Measurements from ENCODE around the gene C5AR2. TPM values are rescaled to one million over a fixed set of nuclear protein-coding genes. Genes with fewer than 3 reads are reported as not detected.
A peak's percentile ranks its signal among the peaks of the same experiment; 100 is the strongest.

Gene C5AR2
- total RNA-seq, 1 donor from 2014 or later = not detected

DNA sequence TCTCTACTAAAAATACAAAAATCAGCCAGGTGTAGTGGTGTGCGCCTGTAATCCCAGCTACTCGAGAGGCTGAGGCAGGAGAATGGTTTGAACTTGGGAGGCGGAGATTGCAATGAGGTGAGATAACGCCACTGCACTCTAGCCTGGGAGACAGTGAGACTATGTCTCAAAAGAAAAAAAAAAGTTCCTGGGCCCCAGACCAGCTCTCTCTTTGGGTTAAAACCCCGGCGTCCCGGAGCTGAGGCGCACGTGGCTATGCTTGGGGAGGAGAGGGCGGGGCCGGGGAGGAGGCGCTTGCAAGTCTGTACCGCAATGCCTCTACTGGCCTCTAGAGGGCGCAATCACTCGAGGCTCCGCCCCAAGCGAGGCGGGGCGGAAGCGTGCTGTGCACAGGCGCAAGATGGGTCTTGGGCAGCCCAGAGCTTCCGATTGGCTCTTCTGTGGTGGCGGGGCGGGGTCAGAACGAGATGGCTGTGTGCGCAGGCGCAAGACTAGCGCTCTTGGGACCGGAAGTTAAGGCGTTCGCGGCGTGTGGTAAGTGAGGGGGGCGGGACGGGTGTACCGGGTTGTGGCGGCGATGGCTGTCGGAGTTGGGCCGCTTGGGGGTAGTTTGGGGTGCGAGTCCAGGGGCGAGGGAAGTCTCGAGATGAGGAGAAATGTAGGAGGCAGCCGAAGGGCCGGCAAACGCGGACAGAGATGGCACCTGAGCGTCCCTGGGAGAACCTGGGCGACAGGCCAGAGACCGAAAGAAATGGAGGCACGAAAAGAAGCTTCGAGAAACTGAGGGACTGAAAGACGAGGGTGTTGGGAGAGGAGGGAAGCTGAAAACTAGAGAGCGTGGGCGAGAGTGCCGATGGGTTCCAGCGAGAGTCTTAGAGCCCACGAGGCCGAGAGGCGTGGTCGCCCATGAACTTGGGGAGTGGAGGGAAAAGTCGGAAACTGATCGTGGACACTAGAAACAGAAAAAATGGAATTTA, 17.1 kb downstream of the C5AR2 start, which contains the start of gene DHX34:
TSS of gene DHX34 (plus strand) at position 497 of the 977 bp plus-strand sequence. CDS start 3,716 bp downstream, outside the sequence.
- Mint-ChIP-seq H3K27ac (peak within 1 kb of the TSS; percentile 92), H3K27me3 (ENCODE audit: low read depth) (no peaks in the 10 kb centered on the region), H3K9me3 (no peaks in the 10 kb centered on the region), H3K4me1 (peaks cover 21% of the 10 kb centered on the region), H3K36me3 (peaks cover 9% of the 10 kb centered on the region), H3K4me3 (peak within 1 kb of the TSS; percentile 95)
- TF ChIP-seq, protein P1, sequence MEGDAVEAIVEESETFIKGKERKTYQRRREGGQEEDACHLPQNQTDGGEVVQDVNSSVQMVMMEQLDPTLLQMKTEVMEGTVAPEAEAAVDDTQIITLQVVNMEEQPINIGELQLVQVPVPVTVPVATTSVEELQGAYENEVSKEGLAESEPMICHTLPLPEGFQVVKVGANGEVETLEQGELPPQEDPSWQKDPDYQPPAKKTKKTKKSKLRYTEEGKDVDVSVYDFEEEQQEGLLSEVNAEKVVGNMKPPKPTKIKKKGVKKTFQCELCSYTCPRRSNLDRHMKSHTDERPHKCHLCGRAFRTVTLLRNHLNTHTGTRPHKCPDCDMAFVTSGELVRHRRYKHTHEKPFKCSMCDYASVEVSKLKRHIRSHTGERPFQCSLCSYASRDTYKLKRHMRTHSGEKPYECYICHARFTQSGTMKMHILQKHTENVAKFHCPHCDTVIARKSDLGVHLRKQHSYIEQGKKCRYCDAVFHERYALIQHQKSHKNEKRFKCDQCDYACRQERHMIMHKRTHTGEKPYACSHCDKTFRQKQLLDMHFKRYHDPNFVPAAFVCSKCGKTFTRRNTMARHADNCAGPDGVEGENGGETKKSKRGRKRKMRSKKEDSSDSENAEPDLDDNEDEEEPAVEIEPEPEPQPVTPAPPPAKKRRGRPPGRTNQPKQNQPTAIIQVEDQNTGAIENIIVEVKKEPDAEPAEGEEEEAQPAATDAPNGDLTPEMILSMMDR (IDR thresholded peaks at IDR 0.05; ENCODE audit: unreplicated experiment) = peak; percentile 97
- DNase-seq (ENCODE audit: low spot score in 2 of 2, unreplicated experiment in 2 of 2) = peak; percentile 96 to 99

DNA sequence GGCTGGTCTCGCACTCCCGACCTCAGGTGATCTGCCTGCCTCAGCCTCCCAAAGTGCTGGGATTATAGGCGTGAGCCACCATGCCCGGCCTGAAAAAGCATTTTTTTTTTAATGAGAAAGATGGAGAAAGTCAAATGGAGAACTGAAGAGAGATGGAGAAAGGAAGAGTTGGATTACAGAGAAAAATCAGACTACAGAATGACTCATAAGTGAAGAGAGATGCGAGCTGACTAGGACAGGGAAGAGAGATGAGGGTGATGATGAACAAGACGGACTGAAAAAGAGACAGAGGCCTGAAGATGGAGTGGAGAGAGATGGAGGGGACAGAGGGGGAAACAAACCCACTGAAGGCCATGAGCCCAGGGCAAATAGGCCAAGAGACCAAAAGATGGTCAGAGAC, 18.7 kb downstream of the C5AR2 start:
- DNase-seq (ENCODE audit: low spot score in 2 of 2, unreplicated experiment in 2 of 2) = no peak
- H3K4me1 Mint-ChIP-seq = peaks cover 21% of the 10 kb centered on the region
- H3K9me3 Mint-ChIP-seq = no peaks in the 10 kb centered on the region
- TF ChIP-seq, protein P1 (IDR thresholded peaks at IDR 0.05; ENCODE audit: unreplicated experiment) = no peak
- no peaks in the 10 kb centered on the region for H3K27me3 Mint-ChIP-seq (ENCODE audit: low read depth)
- H3K4me3 Mint-ChIP-seq = peak overlapping the region; percentile 52
- H3K27ac Mint-ChIP-seq = peak overlapping the region; percentile 19
- peaks cover 20% of the 10 kb centered on the region for H3K36me3 Mint-ChIP-seq

DNA sequence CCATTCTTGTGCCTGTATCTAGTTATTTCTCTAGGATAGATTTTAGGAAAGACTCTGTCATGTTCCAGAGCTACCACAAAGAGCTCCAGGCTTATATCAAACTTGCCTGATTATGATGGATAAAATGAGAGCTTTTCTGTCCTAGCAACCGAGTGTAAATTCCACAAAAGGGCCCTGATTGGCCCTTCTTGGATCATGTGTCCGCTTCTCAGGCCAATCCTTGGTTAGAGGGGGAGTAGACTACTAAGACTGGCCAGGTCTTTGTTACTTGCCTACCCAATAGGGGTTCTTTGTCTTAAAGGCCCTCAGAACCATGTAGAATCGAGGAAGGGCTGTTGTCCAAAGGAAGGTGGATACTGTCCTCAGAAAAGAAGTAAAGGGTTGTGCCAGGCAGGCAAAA, 19.6 kb downstream of the C5AR2 start:
- Mint-ChIP-seq H3K27ac (no peak overlapping the region), H3K4me3 (peak overlapping the region; percentile 39), H3K4me1 (peaks cover 21% of the 10 kb centered on the region), H3K36me3 (peaks cover 29% of the 10 kb centered on the region), H3K27me3 (ENCODE audit: low read depth) (no peaks in the 10 kb centered on the region), H3K9me3 (no peaks in the 10 kb centered on the region)
- DNase-seq (ENCODE audit: low spot score in 2 of 2, unreplicated experiment in 2 of 2) = no peak
- TF ChIP-seq, protein P1 (IDR thresholded peaks at IDR 0.05; ENCODE audit: unreplicated experiment) = no peak

DNA sequence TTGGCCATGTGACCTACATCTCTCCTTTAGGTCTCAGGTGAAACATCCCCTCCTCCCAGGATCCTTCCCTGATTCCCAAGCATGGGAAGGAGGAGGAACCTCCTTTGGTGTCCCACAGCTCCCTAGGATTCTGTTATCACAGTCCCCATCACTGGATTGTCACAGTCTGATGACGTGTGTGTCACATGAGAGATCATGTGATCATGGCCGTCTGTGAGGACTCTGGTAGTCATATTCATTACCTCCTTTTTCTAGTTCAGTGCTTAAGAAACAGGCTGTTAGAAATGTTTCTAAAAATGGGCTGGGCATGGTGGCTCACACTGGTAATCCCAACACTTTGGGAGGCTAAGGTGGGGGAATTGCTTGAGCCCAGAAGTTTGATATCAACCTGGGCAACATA, 20.1 kb downstream of the C5AR2 start:
- TF ChIP-seq, protein P1 (IDR thresholded peaks at IDR 0.05; ENCODE audit: unreplicated experiment) = no peak
- no peak for DNase-seq (ENCODE audit: low spot score in 2 of 2, unreplicated experiment in 2 of 2)
- H3K9me3 Mint-ChIP-seq = no peaks in the 10 kb centered on the region
- no peaks in the 10 kb centered on the region for H3K27me3 Mint-ChIP-seq (ENCODE audit: low read depth)
- peaks cover 21% of the 10 kb centered on the region for H3K4me1 Mint-ChIP-seq
- H3K4me3 Mint-ChIP-seq = no peak overlapping the region
- no peak overlapping the region for H3K27ac Mint-ChIP-seq
- peaks cover 34% of the 10 kb centered on the region for H3K36me3 Mint-ChIP-seq

DNA sequence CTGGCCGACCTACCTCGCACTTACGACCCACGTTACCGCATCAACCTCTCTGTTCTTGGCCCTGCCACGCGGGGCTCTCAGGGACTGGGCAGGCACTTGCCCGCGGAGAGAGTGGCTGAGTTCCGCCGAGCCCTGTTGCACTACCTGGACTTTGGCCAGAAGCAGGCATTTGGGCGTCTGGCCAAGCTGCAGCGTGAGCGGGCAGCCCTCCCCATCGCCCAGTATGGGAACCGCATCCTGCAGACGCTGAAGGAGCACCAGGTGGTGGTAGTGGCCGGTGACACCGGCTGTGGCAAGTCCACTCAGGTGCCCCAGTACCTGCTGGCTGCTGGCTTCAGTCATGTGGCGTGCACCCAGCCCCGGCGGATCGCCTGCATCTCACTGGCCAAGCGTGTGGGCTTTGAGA, 21.3 kb downstream of the C5AR2 start:
- Mint-ChIP-seq H3K4me3 (no peak overlapping the region), H3K27ac (no peak overlapping the region), H3K36me3 (peaks cover 46% of the 10 kb centered on the region), H3K27me3 (ENCODE audit: low read depth) (no peaks in the 10 kb centered on the region), H3K4me1 (peaks cover 21% of the 10 kb centered on the region), H3K9me3 (no peaks in the 10 kb centered on the region)
- TF ChIP-seq, protein P1 (IDR thresholded peaks at IDR 0.05; ENCODE audit: unreplicated experiment) = no peak
- no peak for DNase-seq (ENCODE audit: low spot score in 2 of 2, unreplicated experiment in 2 of 2)
